OCI-LY7 (cell line): Measurements from ENCODE around the gene TRAM2. TPM values are rescaled to one million over a fixed set of nuclear protein-coding genes. Genes with fewer than 3 reads are reported as not detected.

Experiments
- Bru-seq: library from RNA; stranded (reverse); fragments of 400-500 nt; gene quantifications from one replicate; lab custom pipeline; 2021; lab: Mats Ljungman, UMichigan
- BruChase-seq, 2 experiments: library from RNA; stranded (reverse); fragments of 400-500 nt; gene quantifications; one replicate each; lab custom pipeline; 2021; lab: Mats Ljungman, UMichigan
- BruUV-seq: library from RNA; stranded (reverse); fragments of 400-500 nt; replicated peaks from 2 replicates; lab custom pipeline; 2021; lab: Mats Ljungman, UMichigan
- CTCF ChIA-PET: fragments of 300-600 bp; sonication (Branson Sonifier 250); formaldehyde crosslinking; loops from one replicate; lab custom pipeline; 2022; ENCODE audit warnings: antibody characterized with exemption; ENCODE audit not compliant: unreplicated experiment; lab: Charles Lee
- POLR2A ChIA-PET: fragments of 300-600 bp; sonication (Branson Sonifier 250); formaldehyde crosslinking; loops from one replicate; lab custom pipeline; 2022; ENCODE audit warnings: antibody characterized with exemption; lab: Charles Lee
- DNase-seq: peaks from one replicate; pipeline ENCODE4 v3.0.0-alpha.2; 2015; ENCODE audit warnings: low spot score
- H2AFZ ChIP-seq: fragments of 200-600 bp; sonication (generic), shearing (Covaris generic); 2 replicates; pipeline ENCODE4 v1.6.1; 2014; ENCODE audit warnings: mild to moderate bottlenecking, antibody characterized with exemption, low read length, moderate library complexity
- H3K27ac ChIP-seq: fragments of 200-600 bp; sonication (generic); 2 replicates; pipeline ENCODE4 v1.5.1; 2014; ENCODE audit warnings: mixed run types, low read depth, mild to moderate bottlenecking, moderate library complexity, low read length, inconsistent platforms; ENCODE audit not compliant: poor library complexity, severe bottlenecking
- H3K36me3 ChIP-seq: fragments of 200-600 bp; sonication (generic); 2 replicates; pipeline ENCODE4 v1.6.1; 2014; ENCODE audit warnings: mild to moderate bottlenecking, antibody characterized with exemption, low read length, moderate library complexity, mixed read lengths; ENCODE audit not compliant: insufficient read depth
- H3K4me1 ChIP-seq: fragments of 200-600 bp; sonication (generic); 2 replicates; pipeline ENCODE4 v1.5.1; 2014; ENCODE audit warnings: mild to moderate bottlenecking, low read length; ENCODE audit not compliant: insufficient read depth, poor library complexity, severe bottlenecking
- H3K4me2 ChIP-seq: fragments of 200-600 bp; sonication (generic); 2 replicates; pipeline ENCODE4 v1.6.1; 2014; ENCODE audit warnings: mild to moderate bottlenecking, low read length
- H3K4me3 ChIP-seq: fragments of 200-600 bp; sonication (generic); 2 replicates; pipeline ENCODE4 v1.5.1; 2014; ENCODE audit warnings: mild to moderate bottlenecking, low read depth, low read length; ENCODE audit not compliant: poor library complexity, severe bottlenecking
- H3K79me2 ChIP-seq: fragments of 200-600 bp; sonication (generic); 2 replicates; pipeline ENCODE4 v1.6.1; 2016; ENCODE audit warnings: low read depth, mild to moderate bottlenecking, low read length, moderate library complexity, mixed read lengths; ENCODE audit not compliant: insufficient read depth
- H3K9me2 ChIP-seq: fragments of 200-600 bp; sonication (generic); 2 replicates; pipeline ENCODE4 v1.6.1; 2016; ENCODE audit warnings: mild to moderate bottlenecking, low read length, mixed read lengths; ENCODE audit not compliant: insufficient read depth
- H3K9me3 ChIP-seq: fragments of 200-600 bp; sonication (generic); 2 replicates; pipeline ENCODE4 v1.6.1; 2014; ENCODE audit warnings: mild to moderate bottlenecking, mixed run types, low read length, mixed read lengths
- H4K20me1 ChIP-seq: fragments of 200-600 bp; sonication (generic); 2 replicates; pipeline ENCODE4 v1.6.1; 2014; ENCODE audit warnings: mild to moderate bottlenecking, antibody characterized with exemption, low read length, moderate library complexity, mixed read lengths; ENCODE audit not compliant: insufficient read depth
- EZH2phosphoT487 ChIP-seq: fragments of 200-600 bp; sonication (generic); IDR thresholded peaks from 2 replicates; pipeline ENCODE4 v1.6.1; 2018; ENCODE audit warnings: low read depth, borderline replicate concordance, mild to moderate bottlenecking, mixed run types, antibody characterized with exemption, low read length, moderate library complexity, mixed read lengths
- intact Hi-C: fragments of 100-400 bp; cut with micrococcal nuclease; formaldehyde crosslinking; loops from one replicate; pipeline ENCODE4 v1.10.0; 2022; ENCODE audit not compliant: unreplicated experiment
- long read RNA-seq: library from polyadenylated mRNA; stranded (forward); transcript quantifications from one replicate; pipeline ENCODE4 v2.0.0, GENCODE V29; 2022
- total RNA-seq, 2 experiments: library from RNA; depleted of rRNA in 1 of 2; stranded (reverse); fragments of >200 nt in 1 of 2; shearing (Covaris generic) in 1 of 2; gene quantifications; 2 replicates each; pipeline ENCODE4 v1.2.3, GENCODE V29; 2014 to 2022
- TF ChIP-seq, protein P1 (sequence below): fragments of 200-600 bp; sonication (generic); conservative IDR thresholded peaks from 2 replicates; pipeline ENCODE4 v1.5.1; 2014; ENCODE audit warnings: mild to moderate bottlenecking, antibody characterized with exemption, low read length, moderate library complexity, mixed read lengths

TRAM2 gene
- 16.3 and 19.3 TPM in 2 replicates for total RNA-seq (2014; rRNA removed; shearing (Covaris generic))
- total RNA-seq (2022): 34.9 and 38.2 TPM in 2 replicates
- percentile 84 among the genes with signal in this experiment for Bru-seq, nascent RNA
- percentile 80 among the genes with signal in this experiment for BruChase-seq, experiment 1, labeled RNA remaining after a 6-hour chase
- percentile 86 among the genes with signal in this experiment for BruChase-seq, experiment 2, labeled RNA remaining after a 2-hour chase
- long read RNA-seq, full-length matches to known transcripts: 18 of 50 reads
- long read RNA-seq, partial matches to known transcripts: 3 of 50 reads
- long read RNA-seq, other reads (novel, unspliced or antisense): 29 of 50 reads

DNA sequence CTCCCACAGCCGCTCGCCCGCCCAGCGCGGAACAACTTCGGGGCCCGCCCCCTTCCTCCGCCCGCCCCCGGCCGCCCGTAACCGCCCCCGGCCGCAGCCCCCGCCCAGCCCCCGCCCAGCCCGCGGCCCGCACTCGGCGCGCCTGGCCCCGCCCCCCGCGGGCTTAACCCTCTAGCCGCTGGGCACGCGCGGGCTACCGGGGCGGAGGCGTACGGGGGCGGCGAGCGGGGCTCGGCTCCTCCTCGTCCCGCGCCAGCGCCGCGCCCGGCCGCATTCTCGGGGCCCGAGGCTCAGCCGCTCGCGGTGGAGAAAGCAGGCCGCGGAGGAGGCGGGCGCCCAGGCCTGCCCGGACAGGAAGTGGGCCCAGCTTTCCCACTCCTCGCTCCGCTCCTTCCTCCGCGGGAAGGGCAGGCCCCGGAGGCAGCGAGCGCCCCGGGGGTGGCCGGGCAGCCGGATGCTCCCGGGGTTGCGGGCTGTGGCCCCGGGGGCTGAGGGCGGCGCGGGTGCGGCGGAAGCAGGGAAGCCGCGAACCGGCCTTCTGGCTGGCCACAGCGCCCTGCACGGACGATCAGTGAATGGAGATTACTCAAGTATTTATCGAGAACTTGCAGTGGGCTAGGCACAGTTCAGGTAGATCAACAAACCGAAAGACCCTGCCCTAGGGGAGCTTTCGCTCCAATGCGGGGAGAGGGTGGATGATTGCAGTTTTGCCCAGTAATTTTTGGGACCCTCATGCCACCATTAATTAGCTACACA lies at the start of gene TRAM2:
TRAM2 (minus strand) TSS at position 39 of the 756 bp plus-strand sequence. CDS start 145 bp downstream, outside the sequence.
- TF ChIP-seq, protein P1, sequence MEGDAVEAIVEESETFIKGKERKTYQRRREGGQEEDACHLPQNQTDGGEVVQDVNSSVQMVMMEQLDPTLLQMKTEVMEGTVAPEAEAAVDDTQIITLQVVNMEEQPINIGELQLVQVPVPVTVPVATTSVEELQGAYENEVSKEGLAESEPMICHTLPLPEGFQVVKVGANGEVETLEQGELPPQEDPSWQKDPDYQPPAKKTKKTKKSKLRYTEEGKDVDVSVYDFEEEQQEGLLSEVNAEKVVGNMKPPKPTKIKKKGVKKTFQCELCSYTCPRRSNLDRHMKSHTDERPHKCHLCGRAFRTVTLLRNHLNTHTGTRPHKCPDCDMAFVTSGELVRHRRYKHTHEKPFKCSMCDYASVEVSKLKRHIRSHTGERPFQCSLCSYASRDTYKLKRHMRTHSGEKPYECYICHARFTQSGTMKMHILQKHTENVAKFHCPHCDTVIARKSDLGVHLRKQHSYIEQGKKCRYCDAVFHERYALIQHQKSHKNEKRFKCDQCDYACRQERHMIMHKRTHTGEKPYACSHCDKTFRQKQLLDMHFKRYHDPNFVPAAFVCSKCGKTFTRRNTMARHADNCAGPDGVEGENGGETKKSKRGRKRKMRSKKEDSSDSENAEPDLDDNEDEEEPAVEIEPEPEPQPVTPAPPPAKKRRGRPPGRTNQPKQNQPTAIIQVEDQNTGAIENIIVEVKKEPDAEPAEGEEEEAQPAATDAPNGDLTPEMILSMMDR: peak; percentile 53
- TF ChIP-seq EZH2phosphoT487: no peak
- Histone ChIP-seq H3K4me2 (peak within 1 kb of the TSS; percentile 97), H3K4me1 (peaks cover 42% of the 10 kb centered on the region), H3K79me2 (peaks cover 39% of the 10 kb centered on the region), H3K36me3 (no peaks in the 10 kb centered on the region), H3K4me3 (peak within 1 kb of the TSS; percentile 75), H2AFZ (peak within 1 kb of the TSS; percentile 76), H4K20me1 (peaks cover 22% of the 10 kb centered on the region), H3K27ac (peak within 1 kb of the TSS; percentile 68), H3K9me2 (no peaks in the 10 kb centered on the region), H3K9me3 (no peaks in the 10 kb centered on the region)
- DNase-seq: peak; percentile 90
- POLR2A ChIA-PET: interaction anchor here (0.7 to 5.0 kb wide), 13 partner anchors 11 to 307 kb away, joined by 3 to 47 read pairs (median 6); no protein-coding TSS in a partner anchor
- CTCF ChIA-PET: interaction anchor here (1.9 to 2.0 kb wide), 2 partner anchors 19 to 86 kb away, joined by 6 to 8 read pairs; no protein-coding TSS in a partner anchor
- no TSS peak for BruUV-seq
- intact Hi-C loops: loop anchor here (1.0 to 5.0 kb wide), 4 partner anchors 18 to 290 kb away; no protein-coding TSS in a partner anchor

DNA sequence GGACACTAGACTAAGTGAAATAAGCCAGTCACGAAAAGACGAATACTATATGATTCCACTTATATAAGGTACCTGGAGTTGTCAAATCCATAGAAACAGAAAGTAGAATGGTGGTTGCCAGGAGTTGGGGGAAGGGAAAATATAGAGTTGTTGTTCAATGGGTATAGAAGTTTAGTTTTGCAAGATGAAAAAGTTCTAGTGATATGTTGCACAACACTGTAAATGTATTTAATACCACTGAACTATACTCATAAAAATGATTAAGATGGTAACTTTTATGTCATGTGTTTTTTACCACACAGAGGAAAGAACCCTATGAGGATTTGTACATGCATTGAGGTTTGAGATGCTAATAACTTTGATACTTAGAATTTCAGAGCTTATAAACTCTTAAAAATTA lies 46.0 kb upstream of the TRAM2 start:
- no peak overlapping the region for H2AFZ ChIP-seq
- H3K9me2 ChIP-seq: no peaks in the 10 kb centered on the region
- no peaks in the 10 kb centered on the region for H3K79me2 ChIP-seq
- no peaks in the 10 kb centered on the region for H3K4me1 ChIP-seq
- no peak for TF ChIP-seq EZH2phosphoT487
- TF ChIP-seq, protein P1: no peak
- no peak for DNase-seq
- no peak overlapping the region for H3K27ac ChIP-seq
- ChIA-PET POLR2A (interaction anchor here (0.7 to 1.1 kb wide), 2 partner anchors 11 to 47 kb away, joined by 3 read pairs; no protein-coding TSS in a partner anchor), CTCF (no interaction called here)
- H4K20me1 ChIP-seq: no peaks in the 10 kb centered on the region
- no peak overlapping the region for H3K4me3 ChIP-seq
- H3K4me2 ChIP-seq: no peak overlapping the region
- no peaks in the 10 kb centered on the region for H3K36me3 ChIP-seq
- intact Hi-C loops: no loop called here
- H3K9me3 ChIP-seq: no peaks in the 10 kb centered on the region
- BruUV-seq: no TSS peak
